GM12878 (cell line): Measurements from ENCODE around the gene PHRF1. TPM values are rescaled to one million over a fixed set of nuclear protein-coding genes. Genes with fewer than 3 reads are reported as not detected.

ENCODE experiments used
- ATAC-seq: fragments of 200-7000 bp; cut with Tn5 transposase; 3 replicates; pipeline ENCODE4 v1.9.1; 2020; ENCODE audit warnings: mild to moderate bottlenecking, moderate library complexity
- BruUV-seq: library from RNA; stranded (reverse); fragments of 400-500 nt; replicated peaks from 2 replicates; lab custom pipeline; 2021; lab: Mats Ljungman, UMichigan
- CTCF ChIA-PET: fragments of 300-600 bp; sonication (Branson Sonifier 250); formaldehyde crosslinking; extraction: SDS; loops from one replicate; lab custom pipeline; 2021; ENCODE audit warnings: inconsistent platforms; lab: Yijun Ruan, JAX
- POLR2A ChIA-PET: fragments of 350-600 bp; formaldehyde crosslinking; extraction: SDS; loops from one replicate; lab custom pipeline; 2021; ENCODE audit warnings: inconsistent platforms; lab: Charles Lee
- RAD21 ChIA-PET: fragments of 300-600 bp; sonication (Branson Sonifier 250); formaldehyde crosslinking; loops from one replicate; lab custom pipeline; 2023; ENCODE audit warnings: antibody characterized with exemption; ENCODE audit not compliant: unreplicated experiment; lab: Charles Lee
- SMC1A ChIA-PET: fragments of 300-600 bp; sonication (Branson Sonifier 250); formaldehyde crosslinking; loops from one replicate; lab custom pipeline; 2023; ENCODE audit not compliant: unreplicated experiment, uncharacterized antibody; lab: Charles Lee
- DNase-seq: peaks from one replicate; pipeline ENCODE4 v3.0.0-alpha.2; 2011; ENCODE audit warnings: low read depth, low spot score
- FAIRE-seq: peaks from 3 replicates; lab custom pipeline; 2011; peaks lifted over from hg19 to GRCh38; lab: Jason Lieb, UNC
- H2AFZ ChIP-seq: 2 replicates; pipeline ENCODE4 v1.6.0; 2011; ENCODE audit warnings: low read depth, low read length, control low read depth; ENCODE audit not compliant: control insufficient read depth
- H3K27ac ChIP-seq: 2 replicates; pipeline ENCODE4 v1.5.1; 2011; ENCODE audit warnings: control low read depth; ENCODE audit not compliant: control insufficient read depth, insufficient read depth
- H3K27me3 ChIP-seq, 2 experiments: replicated peaks in 1 of 2; 2 replicates each; pipeline versions ENCODE4 v1.6.0 to v1.6.1; 2011; ENCODE audit warnings: low read length in 1 of 2; ENCODE audit not compliant: control insufficient read depth in 2 of 2, insufficient read depth in 2 of 2
- H3K36me3 ChIP-seq, 2 experiments: 2 replicates each; pipeline ENCODE4 v1.5.1; 2011; ENCODE audit warnings: low read length in 1 of 2; ENCODE audit not compliant: control insufficient read depth in 2 of 2, insufficient read depth in 2 of 2
- H3K4me1 ChIP-seq: 2 replicates; pipeline ENCODE4 v1.6.1; 2011; ENCODE audit warnings: mild to moderate bottlenecking, low read length, moderate library complexity, mixed read lengths; ENCODE audit not compliant: control insufficient read depth, insufficient read depth
- H3K4me2 ChIP-seq: 2 replicates; pipeline ENCODE4 v1.6.0; 2011; ENCODE audit warnings: control low read depth; ENCODE audit not compliant: control insufficient read depth, insufficient read depth
- H3K4me3 ChIP-seq: fragments of 200-600 bp; sonication (generic); 2 replicates; pipeline ENCODE4 v1.5.1; 2016
- H3K79me2 ChIP-seq: 2 replicates; pipeline ENCODE4 v1.6.0; 2011; ENCODE audit warnings: low read length; ENCODE audit not compliant: control insufficient read depth, insufficient read depth
- H3K9ac ChIP-seq: 2 replicates; pipeline ENCODE4 v1.8.0; 2011; ENCODE audit warnings: low read length, control low read depth, mixed read lengths; ENCODE audit not compliant: control insufficient read depth, insufficient read depth
- H3K9me3 ChIP-seq: replicated peaks from 3 replicates; pipeline ENCODE4 v1.5.1; 2011; ENCODE audit warnings: mild to moderate bottlenecking, low read length; ENCODE audit not compliant: control insufficient read depth, insufficient read depth
- H4K20me1 ChIP-seq: 2 replicates; pipeline ENCODE4 v1.6.0; 2011; ENCODE audit not compliant: control insufficient read depth, insufficient read depth
- ESRRA ChIP-seq: IDR thresholded peaks from 2 replicates; pipeline ENCODE4 v1.6.1; 2012; ENCODE audit warnings: mild to moderate bottlenecking, low read length, improper control_type of control experiment
- IKZF1 ChIP-seq: fragments of 450-650 bp; conservative IDR thresholded peaks from 2 replicates; pipeline ENCODE4 v1.6.1; 2017; ENCODE audit warnings: antibody characterized with exemption, mild to moderate bottlenecking
- JUNB ChIP-seq: IDR thresholded peaks from 2 replicates; pipeline ENCODE4 v1.6.1; 2016; ENCODE audit warnings: antibody characterized with exemption, mild to moderate bottlenecking
- NR2F1 ChIP-seq: fragments of 450-650 bp; conservative IDR thresholded peaks from 2 replicates; pipeline ENCODE4 v1.6.1; 2017; ENCODE audit warnings: mild to moderate bottlenecking
- WGBS: methylation state at CpG from one replicate; pipeline ENCODE4 v1.1.6; 2016; ENCODE audit warnings: low lambda C conversion rate; ENCODE audit not compliant: insufficient replicate concordance, insufficient coverage; ENCODE audit errors: missing lambda C conversion rate; 5-methylcytosine and 5-hydroxymethylcytosine counted together
- in situ Hi-C: fragments of 300-500 bp; cut with MboI; formaldehyde crosslinking; loops from 9 replicates; pipeline ENCODE4 v1.14.3; 2018; ENCODE audit warnings: mixed read lengths
- intact Hi-C: fragments of 100-400 bp; cut with micrococcal nuclease; formaldehyde crosslinking; loops from one replicate; pipeline ENCODE4 v1.14.2; 2022; ENCODE audit not compliant: unreplicated experiment
- polyA plus RNA-seq, 11 experiments: library from polyadenylated mRNA; depleted of rRNA in 4 of 11; unstranded in 6 of 11; stranded (reverse) in 5 of 11; fragments of >200 nt; fragmentation: Nextera tagmentation in 4 of 11; fragmentation: Illumina TruSeq in 1 of 11; extraction: Ambion mirVana in 4 of 11; extraction: Trizol in 1 of 11; gene quantifications; 1 replicate in 1 of 11; 2 replicates in 10 of 11; pipeline versions ENCODE4 v1.2.1 to v1.2.3, GENCODE V29; 2011 to 2016; ENCODE audit warnings: inconsistent platforms in 2 of 11, missing spikeins in 2 of 11, low read depth in 1 of 11
- total RNA-seq, 4 experiments: library from RNA; depleted of rRNA in 3 of 4; stranded (reverse); fragments of >200 nt in 3 of 4; fragmentation: Illumina TruSeq in 1 of 4; extraction: Trizol in 1 of 4; gene quantifications; 2 replicates each; pipeline versions ENCODE4 v1.2.1 to v1.2.3, GENCODE V29; 2013 to 2021

PHRF1 gene
- total and polyA plus RNA-seq, 10 of the 15 experiments (the other 5 are each of a cell fraction or from before 2014, with no cell fraction given): 0.13 to 43.5 (median 15.1) TPM

DNA sequence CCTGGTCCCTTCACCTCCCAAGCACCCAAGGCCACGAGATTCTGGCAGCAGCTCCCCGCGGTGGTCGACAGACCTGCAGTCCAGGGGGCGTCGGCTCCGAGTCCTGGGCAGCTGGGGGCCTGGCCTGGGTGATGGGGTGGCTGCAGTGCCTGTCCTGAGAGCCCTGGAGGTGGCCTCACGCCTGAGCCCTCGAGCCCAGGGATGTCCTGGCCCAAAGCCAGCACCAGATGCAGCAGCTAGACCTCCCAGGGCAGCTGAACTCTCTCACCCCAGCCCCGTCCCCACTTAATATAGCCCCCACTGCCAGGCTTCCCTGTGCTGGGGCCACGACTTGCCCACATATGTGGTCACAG is 22.3 kb upstream of the PHRF1 start:
- peaks cover 0 to 5% of the 10 kb centered on the region in 2 experiments; a peak in 2 of 4 replicates for H3K27me3 ChIP-seq
- H2AFZ ChIP-seq: no peak overlapping the region
- DNase-seq: no peak
- WGBS: 42% methylated on average over 10 of the region's 11 CpGs
- no peak overlapping the region for H3K4me2 ChIP-seq
- no peak overlapping the region for H3K4me3 ChIP-seq
- no peaks in the 10 kb centered on the region for H3K9me3 ChIP-seq
- no peaks in the 10 kb centered on the region for H4K20me1 ChIP-seq
- in situ Hi-C loops: no loop called here
- H3K27ac ChIP-seq: no peak overlapping the region
- no peak for ATAC-seq
- ChIA-PET POLR2A (interaction anchor here (1.4 kb wide), 1 partner anchor 18 kb away, joined by 5 read pairs; the partner anchor contains the start of gene HRAS), RAD21 (interaction anchor here (0.5 to 2.6 kb wide), 4 partner anchors 116 to 172 kb away, joined by 3 to 22 read pairs (median 12); partner anchors contain the start of genes DEAF1 and TMEM80)
- H3K9ac ChIP-seq: no peak overlapping the region
- TF ChIP-seq NR2F1 (no peak), ESRRA (no peak), JUNB (no peak), IKZF1 (no peak)
- TF ChIP-seq, all 136 proteins: peak for 0
- FAIRE-seq: no peak
- no peaks in the 10 kb centered on the region for H3K79me2 ChIP-seq
- ChIA-PET SMC1A (interaction anchor here (1.0 kb wide), 1 partner anchor 169 kb away, joined by 4 read pairs; no protein-coding TSS in a partner anchor), CTCF (interaction anchor here (0.9 to 1.8 kb wide), 5 partner anchors 15 to 243 kb away, joined by 3 to 54 read pairs (median 3); no protein-coding TSS in a partner anchor)
- no peaks in the 10 kb centered on the region for H3K4me1 ChIP-seq
- intact Hi-C loops: loop anchor here (2.0 kb wide), 1 partner anchor 169 kb away; no protein-coding TSS in a partner anchor
- no TSS peak for BruUV-seq
- no peaks in the 10 kb centered on the region for H3K36me3 ChIP-seq
